Neuronal stem cell (in vitro differentiated cells): ENCODE results near the gene ACSM6.

ENCODE experiments used
- DNase-seq: peaks from one replicate; pipeline ENCODE4 v3.0.0-alpha.2; 2013; ENCODE audit warnings: low spot score
- H2AFZ ChIP-seq: one replicate; pipeline ENCODE4 v1.6.1; 2013; ENCODE audit warnings: mild to moderate bottlenecking, low read length, inconsistent platforms
- H2AK5ac ChIP-seq: 2 replicates; pipeline ENCODE4 v1.6.1; 2013; ENCODE audit warnings: low read depth, mild to moderate bottlenecking, inconsistent platforms, low read length, moderate library complexity, mixed read lengths
- H2BK120ac ChIP-seq: 2 replicates; pipeline ENCODE4 v1.6.1; 2013; ENCODE audit warnings: low read depth, mild to moderate bottlenecking, inconsistent platforms, low read length, moderate library complexity, mixed read lengths
- H2BK12ac ChIP-seq: one replicate; pipeline ENCODE4 v1.6.1; 2013; ENCODE audit warnings: low read length, inconsistent platforms
- H2BK15ac ChIP-seq: 2 replicates; pipeline ENCODE4 v1.6.1; 2013; ENCODE audit warnings: mild to moderate bottlenecking, low read length, inconsistent platforms, mixed read lengths
- H2BK5ac ChIP-seq: one replicate; pipeline ENCODE4 v1.6.1; 2013; ENCODE audit warnings: inconsistent platforms, mild to moderate bottlenecking, low read length, moderate library complexity
- H3K14ac ChIP-seq: one replicate; pipeline ENCODE4 v1.6.1; 2013; ENCODE audit warnings: low read length, inconsistent platforms
- H3K18ac ChIP-seq: 2 replicates; pipeline ENCODE4 v1.6.1; 2013; ENCODE audit warnings: low read length, inconsistent platforms
- H3K23ac ChIP-seq: 2 replicates; pipeline ENCODE4 v1.6.1; 2013; ENCODE audit warnings: low read depth, mild to moderate bottlenecking, mixed read lengths, low read length, inconsistent platforms; ENCODE audit not compliant: poor library complexity
- H3K27ac ChIP-seq: replicated peaks from 3 replicates; pipeline ENCODE4 v1.5.1; 2013; ENCODE audit warnings: low read length, inconsistent platforms
- H3K27me3 ChIP-seq, 3 experiments: 2 replicates each; pipeline ENCODE4 v1.6.1; 2013; ENCODE audit warnings: low read length in 3 of 3, mild to moderate bottlenecking in 2 of 3, inconsistent platforms in 1 of 3, low read depth in 1 of 3, mixed read lengths in 1 of 3, moderate library complexity in 1 of 3; ENCODE audit not compliant: control insufficient read depth in 3 of 3, insufficient read depth in 3 of 3
- H3K36me3 ChIP-seq, 2 donors: replicated peaks in 1 of 2; 2 replicates each; pipeline ENCODE4 v1.6.1; 2013; ENCODE audit warnings: low read length in 2 of 2; ENCODE audit not compliant: control insufficient read depth in 2 of 2, insufficient read depth in 2 of 2
- H3K4ac ChIP-seq: 2 replicates; pipeline ENCODE4 v1.6.1; 2013; ENCODE audit warnings: inconsistent platforms, mild to moderate bottlenecking, low read length, moderate library complexity
- H3K4me1 ChIP-seq, 2 donors: 1 replicate in 1 of 2; 2 replicates in 1 of 2; pipeline ENCODE4 v1.6.1; 2013; ENCODE audit warnings: low read length in 2 of 2, low read depth in 1 of 2; ENCODE audit not compliant: control insufficient read depth in 2 of 2, insufficient read depth in 1 of 2
- H3K4me2 ChIP-seq: one replicate; pipeline ENCODE4 v1.6.1; 2013; ENCODE audit warnings: mild to moderate bottlenecking, low read length, inconsistent platforms; ENCODE audit not compliant: insufficient read depth, poor library complexity, severe bottlenecking
- H3K4me3 ChIP-seq, 2 donors: 2 replicates each; pipeline ENCODE4 v1.5.1; 2013; ENCODE audit warnings: low read length in 2 of 2, mild to moderate bottlenecking in 2 of 2, inconsistent platforms in 1 of 2, moderate library complexity in 1 of 2
- H3K79me1 ChIP-seq: one replicate; pipeline ENCODE4 v1.6.1; 2013; ENCODE audit warnings: low read depth, mild to moderate bottlenecking, inconsistent platforms, low read length, moderate library complexity
- H3K9ac ChIP-seq: one replicate; pipeline ENCODE4 v1.6.1; 2013; ENCODE audit warnings: mild to moderate bottlenecking, low read depth, low read length, inconsistent platforms; ENCODE audit not compliant: poor library complexity
- H3K9me3 ChIP-seq, 2 donors: replicated peaks in 1 of 2; 2 replicates each; pipeline versions ENCODE3 to v1.6.1; 2013; ENCODE audit warnings: low read length in 2 of 2, mild to moderate bottlenecking in 2 of 2, inconsistent platforms in 1 of 2, low read depth in 1 of 2, mixed read lengths in 1 of 2, moderate library complexity in 1 of 2; ENCODE audit not compliant: control insufficient read depth in 2 of 2, insufficient read depth in 1 of 2
- H4K8ac ChIP-seq: one replicate; pipeline ENCODE4 v1.6.1; 2013; ENCODE audit warnings: low read depth, mild to moderate bottlenecking, inconsistent platforms, low read length, moderate library complexity
- H4K91ac ChIP-seq: one replicate; pipeline ENCODE4 v1.6.1; 2013; ENCODE audit warnings: low read length, low read depth, mild to moderate bottlenecking, inconsistent platforms; ENCODE audit not compliant: poor library complexity
- WGBS, 2 donors: extraction: QIAGEN DNeasy Blood & Tissue Kit; methylation state at CpG; one replicate each; pipeline ENCODE4 v1.1.7; 2013; ENCODE audit warnings: missing lambda C conversion rate in 2 of 2, mixed read lengths in 1 of 2; ENCODE audit not compliant: insufficient read length in 2 of 2, insufficient replicate concordance in 1 of 2; ENCODE audit errors: extremely low coverage in 2 of 2; 5-methylcytosine and 5-hydroxymethylcytosine counted together

ACSM6 gene

GRCh38 chr10:95241533-95241932, 47.5 kb downstream of the ACSM6 start:
- DNase-seq, result no peak

GRCh38 chr10:95242581-95243317, 48.7 kb downstream of the ACSM6 start:
- Histone ChIP-seq H3K14ac (peak overlapping the region; percentile 79), H3K9me3 (no peaks in the 10 kb centered on the region), H3K23ac (no peak overlapping the region), H4K8ac (no peak overlapping the region), H4K91ac (no peak overlapping the region), H2BK15ac (no peak overlapping the region), H3K4me3 (no peak overlapping the region), H2BK120ac (no peak overlapping the region), H2AFZ (no peak overlapping the region), H3K27ac (no peak overlapping the region), H2BK5ac (no peak overlapping the region), H3K4me2 (no peak overlapping the region), H2AK5ac (no peak overlapping the region), H3K4me1 (peaks cover 0 to 1% of the 10 kb centered on the region in 2 donors), H2BK12ac (no peak overlapping the region), H3K4ac (no peak overlapping the region), H3K18ac (no peak overlapping the region), H3K79me1 (no peaks in the 10 kb centered on the region), H3K9ac (no peak overlapping the region), H3K27me3 (peaks cover 0 to 9% (median 0%) of the 10 kb centered on the region in 3 experiments), H3K36me3 (peaks cover 0 to 1% of the 10 kb centered on the region in 2 donors)
- no CpG with 5 or more reads among the region's 8 CpGs for WGBS, 2 donors
- DNase-seq, result peak; percentile 30

More at GRCh38 chr10:95241533-95241932, 47.5 kb downstream of the ACSM6 start:
- peak overlapping the region; percentile 10 for H2AK5ac ChIP-seq
- no peak overlapping the region for H2BK12ac ChIP-seq
- H2BK120ac ChIP-seq, result no peak overlapping the region
- no peak overlapping the region for H2BK15ac ChIP-seq
- no peak overlapping the region for H3K18ac ChIP-seq
- no CpG with 5 or more reads among the region's 4 CpGs for WGBS, 2 donors
- no peaks in the 10 kb centered on the region for H3K4me1 ChIP-seq
- no peak overlapping the region for H4K8ac ChIP-seq
- peaks cover 0 to 9% (median 0%) of the 10 kb centered on the region in 3 experiments for H3K27me3 ChIP-seq
- no peak overlapping the region for H3K23ac ChIP-seq
- no peaks in the 10 kb centered on the region for H3K9me3 ChIP-seq
- H3K36me3 ChIP-seq, result peaks cover 0 to 1% of the 10 kb centered on the region in 2 donors
- H3K79me1 ChIP-seq, result no peaks in the 10 kb centered on the region
- H2BK5ac ChIP-seq, result no peak overlapping the region
- H3K4me3 ChIP-seq, result no peak overlapping the region
- no peak overlapping the region for H2AFZ ChIP-seq
- H3K14ac ChIP-seq, result no peak overlapping the region
- H3K4me2 ChIP-seq, result no peak overlapping the region
- no peak overlapping the region for H3K4ac ChIP-seq
- no peak overlapping the region for H4K91ac ChIP-seq
- no peak overlapping the region for H3K27ac ChIP-seq
- no peak overlapping the region for H3K9ac ChIP-seq

- Histone ChIP-seq H3K9ac (no peak overlapping the region), H2BK15ac (no peak overlapping the region), H3K9me3 (no peaks in the 10 kb centered on the region), H3K4me3 (no peak overlapping the region), H3K4me2 (no peak overlapping the region), H3K27me3 (peaks cover 0 to 9% (median 0%) of the 10 kb centered on the region in 3 experiments), H2BK12ac (no peak overlapping the region), H4K8ac (no peak overlapping the region), H2BK120ac (no peak overlapping the region), H2BK5ac (no peak overlapping the region), H3K14ac (no peak overlapping the region), H3K79me1 (no peaks in the 10 kb centered on the region), H3K4ac (no peak overlapping the region), H2AK5ac (no peak overlapping the region), H3K27ac (no peak overlapping the region), H3K18ac (no peak overlapping the region), H3K36me3 (peaks cover 0 to 1% of the 10 kb centered on the region in 2 donors), H4K91ac (no peak overlapping the region), H2AFZ (no peak overlapping the region), H3K23ac (no peak overlapping the region), H3K4me1 (peaks cover 0 to 1% of the 10 kb centered on the region in 2 donors)
- WGBS, 2 donors, result no CpG with 5 or more reads among the region's 3 CpGs
- DNase-seq, result no peak
Observed at GRCh38 chr10:95243318-95243617, 49.2 kb downstream of the ACSM6 start.

- Histone ChIP-seq H3K27ac (no peak overlapping the region), H3K4me3 (no peak overlapping the region), H2AK5ac (no peak overlapping the region), H3K4ac (no peak overlapping the region), H3K36me3 (peaks cover 0 to 1% of the 10 kb centered on the region in 2 donors), H2BK120ac (no peak overlapping the region), H2BK12ac (no peak overlapping the region), H3K9ac (no peak overlapping the region), H3K18ac (no peak overlapping the region), H3K4me2 (no peak overlapping the region), H2BK15ac (no peak overlapping the region), H3K4me1 (peaks cover 0 to 1% of the 10 kb centered on the region in 2 donors), H2BK5ac (no peak overlapping the region), H3K23ac (no peak overlapping the region), H4K8ac (no peak overlapping the region), H2AFZ (no peak overlapping the region), H3K79me1 (no peaks in the 10 kb centered on the region), H4K91ac (no peak overlapping the region), H3K14ac (no peak overlapping the region), H3K9me3 (no peaks in the 10 kb centered on the region), H3K27me3 (peaks cover 0 to 9% (median 0%) of the 10 kb centered on the region in 3 experiments)
- no peak for DNase-seq
- no CpG with 5 or more reads among the region's 2 CpGs for WGBS, 2 donors
Observed at GRCh38 chr10:95244152-95244551, 50.1 kb downstream of the ACSM6 start.
